Putamen (tissue), 1 donor: ENCODE results near the gene SAG.
A peak's percentile ranks its signal among the peaks of the same experiment; 100 is the strongest.
"Not testable (repeated sequence)": the region's sequence is repeated elsewhere in the genome, so short reads cannot be mapped to it uniquely, and the experiment has no call there.

Experiments used
- DNase-seq: peaks from one replicate; pipeline ENCODE4 v3.0.0-alpha.2; 2016; ENCODE audit warnings: low spot score

SAG gene

GRCh38 chr2:233332125-233332524, 24.5 kb downstream of the SAG start:
- DNase-seq = no peak

DNA sequence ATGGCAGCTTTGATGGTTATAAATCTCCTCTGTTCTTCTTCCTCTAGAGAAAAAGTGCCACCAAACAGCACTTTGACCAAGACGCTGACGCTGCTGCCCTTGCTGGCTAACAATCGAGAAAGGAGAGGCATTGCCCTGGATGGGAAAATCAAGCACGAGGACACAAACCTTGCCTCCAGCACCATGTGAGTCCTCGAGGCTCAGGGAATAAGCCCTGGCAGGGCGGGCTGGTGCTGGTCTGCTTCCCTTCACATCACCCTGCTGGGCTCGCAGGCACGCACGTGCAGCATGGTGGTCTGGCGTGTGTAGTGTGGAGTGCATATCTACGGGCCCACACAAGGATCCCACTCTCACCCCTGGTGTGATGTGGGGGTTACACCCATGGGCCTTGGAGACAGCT, 27.3 kb downstream of the SAG start:
- DNase-seq = no peak

GRCh38 chr2:233336091-233336490, 28.5 kb downstream of the SAG start:
- not testable (repeated sequence) for DNase-seq

GRCh38 chr2:233336541-233336940, 28.9 kb downstream of the SAG start:
- no peak for DNase-seq

GRCh38 chr2:233338046-233338445, 30.4 kb downstream of the SAG start:
- DNase-seq = no peak

GRCh38 chr2:233338812-233339368, 31.3 kb downstream of the SAG start:
- DNase-seq = no peak

- no peak for DNase-seq
These were observed 31.8 kb downstream of the SAG start for GRCh38 chr2:233339427-233339826.

GRCh38 chr2:233341296-233341695, 33.7 kb downstream of the SAG start:
- no peak for DNase-seq

DNA sequence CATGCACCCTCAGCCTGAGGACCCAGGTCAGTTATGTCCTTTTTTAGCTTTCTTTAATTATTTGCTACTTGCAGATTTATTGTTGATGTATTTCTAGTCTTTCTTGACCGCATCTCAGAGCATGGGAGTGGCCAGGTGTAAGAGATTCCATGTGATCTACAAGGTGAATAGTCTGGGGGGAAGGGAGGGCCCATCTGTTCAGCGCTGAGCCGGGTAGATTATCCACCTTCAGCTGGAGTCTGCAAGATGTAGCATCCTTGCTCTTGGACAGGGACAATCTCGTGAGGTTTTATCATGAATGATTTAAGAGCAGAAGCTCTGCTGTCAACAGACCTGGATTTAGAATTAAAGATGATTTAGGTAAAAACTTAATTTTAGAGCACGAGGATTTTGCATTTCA, 34.7 kb downstream of the SAG start:
- DNase-seq = no peak

- no peak for DNase-seq
These were observed 35.6 kb downstream of the SAG start for GRCh38 chr2:233343171-233343705.

DNA sequence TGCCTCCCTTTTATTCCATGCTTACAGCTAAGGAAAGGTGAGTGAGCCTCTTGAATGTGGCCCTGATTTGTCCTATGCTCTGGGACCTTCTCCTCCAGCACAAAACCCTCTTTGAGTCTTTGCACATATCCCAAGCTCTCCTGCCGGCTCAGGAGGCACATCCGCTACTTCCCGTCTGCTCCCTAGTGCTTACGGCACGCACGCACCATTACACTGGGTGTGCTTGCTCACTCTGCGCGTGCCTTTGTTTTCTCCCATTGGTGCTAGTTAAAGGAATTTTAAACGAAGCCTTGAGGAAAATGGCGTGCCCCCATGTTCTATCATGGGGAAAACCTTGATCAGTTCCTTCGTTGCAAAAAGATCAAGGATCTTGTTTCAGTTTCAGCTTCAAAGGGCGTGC, 38.8 kb downstream of the SAG start:
- DNase-seq = no peak

DNA sequence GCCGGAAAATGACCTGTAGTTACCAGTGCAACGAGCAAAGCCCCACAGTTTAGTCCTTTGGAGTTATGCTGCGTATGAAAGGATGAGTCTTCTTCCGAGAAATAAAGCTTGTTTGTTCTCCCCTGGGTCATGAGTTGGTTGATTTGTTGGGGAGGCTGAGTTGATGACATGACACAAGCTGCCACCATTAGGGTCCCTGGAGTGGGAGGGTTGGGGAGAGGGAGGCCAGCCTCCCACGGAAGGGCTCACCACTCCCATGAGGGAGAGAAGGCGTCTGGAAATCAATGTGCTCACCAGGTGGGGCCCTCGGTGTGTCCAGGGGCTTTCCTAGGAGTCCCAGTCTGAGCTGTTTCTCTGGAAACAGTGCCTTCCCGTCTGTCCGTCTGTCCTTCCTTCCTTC, 39.3 kb downstream of the SAG start:
- peak; percentile 71 for DNase-seq

DNA sequence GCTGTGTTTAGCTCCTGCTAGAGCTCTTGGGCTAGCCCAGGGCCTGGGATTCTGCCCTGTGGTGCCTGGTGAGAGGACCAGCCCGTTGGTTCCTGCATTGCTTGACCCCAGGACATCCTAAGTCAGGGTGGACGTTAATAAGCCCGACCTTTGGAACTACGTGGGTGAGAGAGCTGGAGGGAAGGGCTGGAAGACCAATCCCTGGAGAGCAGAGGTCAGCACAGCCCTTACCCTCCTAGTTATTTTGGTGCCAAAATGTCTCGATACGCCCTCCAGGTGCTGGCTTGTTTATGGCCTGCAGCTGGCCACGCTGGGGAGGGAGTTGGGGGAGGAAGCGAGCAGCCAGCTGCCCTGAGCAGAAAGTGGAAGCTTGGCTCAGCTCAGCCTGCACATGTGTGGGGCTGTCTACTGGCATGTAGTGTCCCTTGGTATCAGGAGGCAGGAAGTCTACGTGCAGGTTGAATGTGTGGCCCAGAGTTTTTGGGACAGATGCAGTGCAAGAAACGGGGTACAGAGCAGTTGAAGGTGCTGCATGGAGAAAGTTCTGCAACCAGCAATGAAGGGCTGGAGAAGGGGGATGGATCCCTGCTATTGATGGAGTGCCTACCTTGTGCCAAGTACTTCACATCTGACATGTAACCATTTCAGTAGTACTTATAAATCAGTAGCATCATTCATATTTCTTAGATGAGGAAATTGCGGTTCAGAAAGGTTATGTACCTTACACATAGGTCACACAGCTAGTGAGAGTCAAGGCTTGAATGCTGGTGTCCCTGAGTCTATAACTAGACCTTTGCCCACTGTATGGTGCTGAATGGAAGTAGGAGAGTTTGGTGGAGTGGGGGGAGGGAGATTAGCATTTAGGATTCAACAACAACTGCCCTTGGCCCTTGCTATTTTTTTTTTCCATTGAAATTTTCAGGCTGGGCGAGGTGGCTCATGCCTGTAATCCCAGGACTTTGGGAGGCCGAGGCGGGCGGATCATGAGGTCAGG, 41.7 kb downstream of the SAG start:
- DNase-seq = peak; percentile 73

GRCh38 chr2:233350708-233351107, 43.1 kb downstream of the SAG start:
- DNase-seq = peak; percentile 85

- DNase-seq = no peak
These were observed 43.8 kb downstream of the SAG start for GRCh38 chr2:233351423-233351822.

DNA sequence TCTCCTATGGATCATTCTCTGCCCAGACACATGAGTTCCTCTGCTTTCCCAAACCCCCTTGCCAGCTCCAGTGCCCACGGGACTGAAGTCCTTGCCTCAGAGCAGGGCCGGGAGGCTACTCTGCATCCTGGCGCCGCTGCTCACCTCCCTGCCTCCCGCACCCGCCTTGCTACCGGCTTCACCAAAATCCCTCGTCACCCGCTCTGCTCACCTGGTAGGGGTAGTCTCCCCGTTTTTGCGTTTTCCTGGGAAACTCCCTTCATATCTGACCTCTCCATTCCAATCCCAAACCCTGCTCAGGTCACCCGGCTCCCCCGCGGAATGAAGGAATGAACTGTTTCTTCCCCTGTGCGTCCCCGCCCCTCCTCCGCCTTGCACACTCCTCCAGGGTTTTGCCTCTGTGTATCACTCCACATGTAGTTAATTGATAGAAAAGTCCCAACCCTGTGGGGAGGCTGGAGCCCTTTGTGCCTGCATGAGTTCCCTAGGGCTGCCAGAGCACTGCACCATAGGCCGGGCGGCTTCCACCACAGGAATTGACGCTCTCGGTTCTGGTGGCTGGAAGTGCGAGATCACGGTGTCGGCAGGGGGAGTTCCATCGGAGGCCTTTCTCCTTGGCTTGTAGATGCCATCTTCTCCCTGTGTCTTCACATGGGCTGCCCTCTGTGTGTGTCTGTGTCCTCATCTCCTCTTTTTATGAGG, 44.7 kb downstream of the SAG start:
- no peak for DNase-seq

DNA sequence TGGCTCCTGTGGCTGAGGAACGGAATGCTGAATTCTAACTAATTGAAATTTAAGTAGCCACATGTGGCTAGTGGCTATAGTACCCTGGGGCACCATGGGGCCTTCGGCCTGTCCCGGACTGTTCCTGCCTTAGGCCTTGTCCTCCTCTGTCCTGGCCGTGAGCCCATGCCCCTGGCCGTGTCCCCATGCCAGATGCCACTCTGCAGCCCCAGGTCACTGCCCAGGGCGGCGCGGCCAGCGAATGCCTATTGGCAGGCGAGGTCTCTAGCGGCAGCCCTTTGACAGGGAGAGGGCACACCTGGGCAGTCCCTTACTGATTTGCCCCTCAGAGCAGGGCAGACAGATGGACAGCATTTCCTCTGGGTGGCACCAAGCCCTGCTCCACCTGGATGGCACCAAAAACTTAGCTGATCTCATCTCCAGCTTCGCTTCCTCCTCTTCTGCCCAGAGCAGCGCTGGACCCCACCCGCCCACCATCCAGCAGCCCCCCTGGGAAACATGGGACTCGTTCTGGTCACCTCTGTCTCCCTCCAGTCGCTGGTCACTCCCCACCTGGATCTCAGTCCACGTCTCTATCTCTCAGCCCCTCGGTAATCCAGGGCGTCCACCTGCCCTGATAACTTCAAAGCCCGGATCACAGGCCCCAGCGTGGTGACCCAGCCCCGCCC, 45.6 kb downstream of the SAG start:
- DNase-seq = no peak

DNA sequence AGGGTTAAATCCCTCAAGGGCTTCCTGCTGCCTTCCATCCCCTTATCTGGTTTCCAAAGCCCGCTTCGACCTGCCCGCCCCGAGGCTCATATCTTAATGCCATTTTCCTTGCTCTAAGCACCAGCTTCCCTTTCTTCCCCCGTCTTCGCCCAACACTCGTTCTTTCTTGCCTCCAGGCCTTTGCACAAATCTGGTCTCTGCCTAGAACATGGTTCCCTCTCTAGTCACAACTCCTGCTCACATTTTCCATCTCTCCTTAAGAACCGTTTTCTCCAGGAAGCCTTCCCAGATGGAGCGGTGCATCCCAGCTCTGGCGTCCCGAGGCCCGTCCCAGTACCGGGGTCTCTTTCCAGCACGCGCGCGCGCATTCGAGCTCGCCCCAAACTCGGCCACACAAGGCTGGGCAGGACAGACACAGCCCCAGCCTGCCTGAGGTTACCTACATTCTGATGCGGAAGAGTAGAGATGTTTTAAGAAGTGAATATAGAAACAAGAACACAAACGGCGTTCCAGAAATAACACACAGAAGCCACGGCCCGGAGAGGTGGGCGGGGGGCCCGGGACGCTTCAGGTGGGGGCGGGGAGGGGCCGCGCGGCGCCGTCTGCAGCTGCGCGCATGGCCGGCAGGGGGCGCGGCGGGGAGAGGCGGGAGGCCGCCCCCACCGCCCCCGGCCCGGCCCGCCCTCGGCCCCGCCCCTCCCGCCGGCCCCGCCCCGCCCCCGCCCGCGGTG, 46.3 kb downstream of the SAG start, which contains the start of gene DGKD:
Gene DGKD, plus strand, starts transcription at position 726 of the 731 bp plus-strand sequence. CDS start 25 bp downstream, outside the sequence.
- DNase-seq = peak; percentile 66

GRCh38 chr2:233354500-233354924, 46.9 kb downstream of the SAG start:
- no peak for DNase-seq

DNA sequence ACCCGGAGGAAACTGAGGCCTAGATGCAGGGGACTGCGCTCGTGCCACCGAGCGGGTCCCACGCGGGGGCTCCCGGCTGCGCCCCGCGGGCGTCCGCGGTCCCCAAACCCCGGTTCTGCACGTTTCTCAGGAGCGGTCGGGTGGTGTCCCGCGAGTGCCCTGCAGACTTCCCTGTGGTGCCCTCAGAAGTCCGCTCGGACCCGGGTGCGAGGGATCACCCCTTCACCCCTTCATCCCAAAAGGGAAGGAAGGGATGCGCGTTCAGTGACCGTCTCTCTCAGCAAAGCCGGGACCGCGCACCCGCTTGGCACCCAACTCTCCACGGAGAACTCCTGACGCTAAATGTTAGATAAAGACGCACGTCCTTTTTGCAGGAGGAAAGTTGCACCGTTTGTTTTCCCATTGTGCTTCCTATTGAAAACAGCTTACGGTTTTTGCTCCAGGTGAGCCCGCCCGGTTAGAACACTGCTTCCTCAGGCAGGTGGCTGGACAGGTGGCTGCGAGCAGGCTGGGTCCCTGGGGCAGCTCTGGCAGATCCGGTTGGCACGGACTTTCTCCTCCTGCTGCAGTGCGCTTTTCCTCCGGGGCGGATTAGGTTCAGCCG, 47.5 kb downstream of the SAG start:
- no peak for DNase-seq

DNA sequence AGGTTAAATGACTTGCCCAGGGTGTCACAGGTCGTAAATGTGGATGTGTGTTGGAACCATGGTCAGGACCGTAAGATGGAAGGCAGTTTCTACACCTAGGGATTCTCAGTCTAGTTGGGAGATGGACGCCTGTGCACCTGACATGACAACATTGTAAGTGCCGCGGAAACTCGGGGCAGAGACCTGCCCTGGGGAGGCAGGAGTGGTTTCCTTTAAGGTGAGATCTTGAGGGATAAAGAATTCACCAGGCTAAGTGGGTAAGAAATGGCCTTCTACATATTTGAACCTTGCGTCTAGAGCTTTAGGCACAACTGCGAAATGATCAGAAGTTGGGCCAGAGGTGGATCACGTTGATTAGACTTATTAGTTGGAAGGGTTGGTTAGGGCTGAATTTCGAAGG, 48.3 kb downstream of the SAG start:
- DNase-seq = no peak
